Testis (tissue), 2 donors: Measurements from ENCODE around the gene DHRS2.

Source experiments
- POLR2A ChIP-seq: fragments of 450-650 bp; IDR thresholded peaks from one replicate; pipeline ENCODE4 v1.6.1; 2017; ENCODE audit warnings: antibody characterized with exemption, mild to moderate bottlenecking, moderate library complexity
- TF ChIP-seq, protein P1 (sequence below), 3 experiments: fragments of 450-650 bp in 2 of 3; fragments of 200-600 bp in 1 of 3; sonication (generic) in 1 of 3; IDR thresholded peaks; one replicate each; pipeline ENCODE4 v1.5.1; 2016 to 2019; ENCODE audit warnings: antibody characterized with exemption in 3 of 3, mild to moderate bottlenecking in 2 of 3, moderate library complexity in 1 of 3

DNA sequence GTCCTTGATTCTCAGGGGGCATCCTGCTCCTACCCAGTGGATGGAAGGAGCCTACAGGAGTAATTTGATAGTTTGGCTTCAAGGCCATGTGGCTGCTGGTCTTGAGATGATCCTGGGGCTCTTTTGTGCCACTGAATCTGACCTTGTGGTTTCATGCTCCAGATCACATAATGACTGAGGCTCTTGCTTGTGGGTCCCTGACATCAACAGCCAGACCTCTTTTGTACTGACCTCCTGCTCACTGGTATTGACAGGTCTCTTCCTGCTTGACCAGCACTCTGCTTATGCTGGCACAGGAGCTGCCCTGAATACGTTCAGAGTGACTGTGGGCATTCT is 34.4 kb upstream of the DHRS2 start:
- TF ChIP-seq, protein P1, sequence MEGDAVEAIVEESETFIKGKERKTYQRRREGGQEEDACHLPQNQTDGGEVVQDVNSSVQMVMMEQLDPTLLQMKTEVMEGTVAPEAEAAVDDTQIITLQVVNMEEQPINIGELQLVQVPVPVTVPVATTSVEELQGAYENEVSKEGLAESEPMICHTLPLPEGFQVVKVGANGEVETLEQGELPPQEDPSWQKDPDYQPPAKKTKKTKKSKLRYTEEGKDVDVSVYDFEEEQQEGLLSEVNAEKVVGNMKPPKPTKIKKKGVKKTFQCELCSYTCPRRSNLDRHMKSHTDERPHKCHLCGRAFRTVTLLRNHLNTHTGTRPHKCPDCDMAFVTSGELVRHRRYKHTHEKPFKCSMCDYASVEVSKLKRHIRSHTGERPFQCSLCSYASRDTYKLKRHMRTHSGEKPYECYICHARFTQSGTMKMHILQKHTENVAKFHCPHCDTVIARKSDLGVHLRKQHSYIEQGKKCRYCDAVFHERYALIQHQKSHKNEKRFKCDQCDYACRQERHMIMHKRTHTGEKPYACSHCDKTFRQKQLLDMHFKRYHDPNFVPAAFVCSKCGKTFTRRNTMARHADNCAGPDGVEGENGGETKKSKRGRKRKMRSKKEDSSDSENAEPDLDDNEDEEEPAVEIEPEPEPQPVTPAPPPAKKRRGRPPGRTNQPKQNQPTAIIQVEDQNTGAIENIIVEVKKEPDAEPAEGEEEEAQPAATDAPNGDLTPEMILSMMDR (IDR thresholded peaks at IDR 0.05), result no peak
- TF ChIP-seq POLR2A, result no peak
